Upper lobe of left lung (tissue), 4 donors: ENCODE results near the gene GNG13.

Experiments
- EP300 ChIP-seq, 4 donors: sonication (generic); formaldehyde crosslinking; IDR thresholded peaks; one replicate each; pipeline ENCODE4 v1.5.1; 2017; ENCODE audit warnings: antibody characterized with exemption in 4 of 4, control low read depth in 2 of 4
- POLR2AphosphoS5 ChIP-seq, 2 donors: sonication (generic); formaldehyde crosslinking; IDR thresholded peaks; one replicate each; pipeline ENCODE4 v1.5.1; 2017; ENCODE audit warnings: antibody characterized with exemption in 2 of 2
- TF ChIP-seq, protein P1 (sequence below), 6 experiments: fragments of 450-650 bp in 4 of 6; fragments of 200-600 bp in 2 of 6; sonication (generic) in 2 of 6; IDR thresholded peaks; one replicate each; pipeline ENCODE4 v1.5.1; 2016 to 2019; ENCODE audit warnings: antibody characterized with exemption in 6 of 6

GRCh38 chr16:839643-840408 lies 39.3 kb upstream of the GNG13 start:
- TF ChIP-seq EP300 (IDR thresholded peaks at IDR 0.05): no peak
- TF ChIP-seq, protein P1, sequence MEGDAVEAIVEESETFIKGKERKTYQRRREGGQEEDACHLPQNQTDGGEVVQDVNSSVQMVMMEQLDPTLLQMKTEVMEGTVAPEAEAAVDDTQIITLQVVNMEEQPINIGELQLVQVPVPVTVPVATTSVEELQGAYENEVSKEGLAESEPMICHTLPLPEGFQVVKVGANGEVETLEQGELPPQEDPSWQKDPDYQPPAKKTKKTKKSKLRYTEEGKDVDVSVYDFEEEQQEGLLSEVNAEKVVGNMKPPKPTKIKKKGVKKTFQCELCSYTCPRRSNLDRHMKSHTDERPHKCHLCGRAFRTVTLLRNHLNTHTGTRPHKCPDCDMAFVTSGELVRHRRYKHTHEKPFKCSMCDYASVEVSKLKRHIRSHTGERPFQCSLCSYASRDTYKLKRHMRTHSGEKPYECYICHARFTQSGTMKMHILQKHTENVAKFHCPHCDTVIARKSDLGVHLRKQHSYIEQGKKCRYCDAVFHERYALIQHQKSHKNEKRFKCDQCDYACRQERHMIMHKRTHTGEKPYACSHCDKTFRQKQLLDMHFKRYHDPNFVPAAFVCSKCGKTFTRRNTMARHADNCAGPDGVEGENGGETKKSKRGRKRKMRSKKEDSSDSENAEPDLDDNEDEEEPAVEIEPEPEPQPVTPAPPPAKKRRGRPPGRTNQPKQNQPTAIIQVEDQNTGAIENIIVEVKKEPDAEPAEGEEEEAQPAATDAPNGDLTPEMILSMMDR (IDR thresholded peaks at IDR 0.05): no peak
- no peak for TF ChIP-seq POLR2AphosphoS5 (IDR thresholded peaks at IDR 0.05)
